ENCODE measurements around the gene SHISA8.

The SHISA8 gene

DNA sequence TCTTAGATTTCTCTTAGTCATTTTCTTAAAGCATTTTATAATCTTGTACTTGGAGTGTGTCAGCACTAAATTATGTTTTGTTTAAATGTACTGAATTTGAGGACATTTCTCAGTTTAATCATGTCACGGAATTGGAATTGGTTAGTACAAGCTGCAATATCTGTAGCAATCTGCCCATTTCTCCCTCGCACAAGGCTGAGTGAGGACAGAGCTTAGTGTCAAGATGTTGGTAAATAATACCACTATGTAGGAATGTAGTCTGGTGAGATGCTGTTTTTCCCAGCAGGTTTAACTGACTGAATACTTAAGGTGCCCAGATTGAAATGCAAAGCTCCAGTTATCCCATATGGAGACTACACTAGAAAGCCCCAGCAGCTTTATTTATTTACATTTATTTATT, 51.4 kb downstream of the SHISA8 start:
- TF ChIP-seq SIN3A (IDR thresholded peaks at IDR 0.05; ENCODE audit: borderline replicate concordance, insufficient read depth, low read length) (no peak), FOXP2 (optimal IDR thresholded peaks at IDR 0.05; ENCODE audit: borderline replicate concordance, extremely low read depth, extremely low read length, insufficient read depth) (no peak), POLR2AphosphoS5 (IDR thresholded peaks at IDR 0.05; ENCODE audit: low read depth, low read length) (no peak)
- TF ChIP-seq, protein P1, sequence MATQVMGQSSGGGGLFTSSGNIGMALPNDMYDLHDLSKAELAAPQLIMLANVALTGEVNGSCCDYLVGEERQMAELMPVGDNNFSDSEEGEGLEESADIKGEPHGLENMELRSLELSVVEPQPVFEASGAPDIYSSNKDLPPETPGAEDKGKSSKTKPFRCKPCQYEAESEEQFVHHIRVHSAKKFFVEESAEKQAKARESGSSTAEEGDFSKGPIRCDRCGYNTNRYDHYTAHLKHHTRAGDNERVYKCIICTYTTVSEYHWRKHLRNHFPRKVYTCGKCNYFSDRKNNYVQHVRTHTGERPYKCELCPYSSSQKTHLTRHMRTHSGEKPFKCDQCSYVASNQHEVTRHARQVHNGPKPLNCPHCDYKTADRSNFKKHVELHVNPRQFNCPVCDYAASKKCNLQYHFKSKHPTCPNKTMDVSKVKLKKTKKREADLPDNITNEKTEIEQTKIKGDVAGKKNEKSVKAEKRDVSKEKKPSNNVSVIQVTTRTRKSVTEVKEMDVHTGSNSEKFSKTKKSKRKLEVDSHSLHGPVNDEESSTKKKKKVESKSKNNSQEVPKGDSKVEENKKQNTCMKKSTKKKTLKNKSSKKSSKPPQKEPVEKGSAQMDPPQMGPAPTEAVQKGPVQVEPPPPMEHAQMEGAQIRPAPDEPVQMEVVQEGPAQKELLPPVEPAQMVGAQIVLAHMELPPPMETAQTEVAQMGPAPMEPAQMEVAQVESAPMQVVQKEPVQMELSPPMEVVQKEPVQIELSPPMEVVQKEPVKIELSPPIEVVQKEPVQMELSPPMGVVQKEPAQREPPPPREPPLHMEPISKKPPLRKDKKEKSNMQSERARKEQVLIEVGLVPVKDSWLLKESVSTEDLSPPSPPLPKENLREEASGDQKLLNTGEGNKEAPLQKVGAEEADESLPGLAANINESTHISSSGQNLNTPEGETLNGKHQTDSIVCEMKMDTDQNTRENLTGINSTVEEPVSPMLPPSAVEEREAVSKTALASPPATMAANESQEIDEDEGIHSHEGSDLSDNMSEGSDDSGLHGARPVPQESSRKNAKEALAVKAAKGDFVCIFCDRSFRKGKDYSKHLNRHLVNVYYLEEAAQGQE (IDR thresholded peaks at IDR 0.05; ENCODE audit: insufficient read depth in 1 of 2, low read depth in 2 of 2, low read length in 2 of 2), result no peak

DNA sequence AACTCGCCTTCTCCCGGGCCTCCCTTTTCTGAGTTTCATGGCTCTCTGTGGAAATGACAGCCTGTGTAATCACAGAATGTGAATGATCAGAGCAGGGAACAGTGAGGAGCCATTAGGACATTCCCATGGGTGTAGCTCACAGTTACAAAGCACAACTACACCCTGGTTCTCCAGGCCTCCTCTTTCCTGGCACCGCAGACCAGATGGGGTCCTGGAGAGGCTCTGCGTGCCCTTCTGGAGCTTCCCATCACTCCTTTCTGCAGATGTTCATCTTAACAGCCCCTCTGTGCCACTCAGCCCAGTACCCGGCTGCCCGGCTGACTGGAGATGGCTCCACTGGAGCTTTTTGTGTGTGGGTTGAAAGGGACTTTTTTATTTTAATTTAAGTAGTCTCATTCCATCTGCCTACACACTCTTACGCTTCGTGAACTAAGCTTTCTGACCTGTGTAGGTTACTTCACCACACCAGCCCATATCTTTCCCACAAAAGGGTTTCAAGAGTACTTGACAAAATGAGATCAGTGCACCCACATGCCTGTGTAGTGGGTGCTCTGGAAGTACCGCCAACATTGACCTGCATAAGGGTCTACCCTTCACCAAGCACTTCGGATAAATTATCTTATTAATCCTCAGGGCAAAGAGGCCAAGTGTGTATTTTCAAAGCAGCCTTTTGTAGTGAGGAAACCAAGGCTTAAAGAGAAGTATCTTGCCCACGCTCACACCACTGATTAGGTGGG, 52.2 kb downstream of the SHISA8 start:
- no peak for TF ChIP-seq SIN3A (IDR thresholded peaks at IDR 0.05; ENCODE audit: borderline replicate concordance, insufficient read depth, low read length)
- no peak for TF ChIP-seq TAF1 (IDR thresholded peaks at IDR 0.05; ENCODE audit: borderline replicate concordance, insufficient read depth, low read length)

DNA sequence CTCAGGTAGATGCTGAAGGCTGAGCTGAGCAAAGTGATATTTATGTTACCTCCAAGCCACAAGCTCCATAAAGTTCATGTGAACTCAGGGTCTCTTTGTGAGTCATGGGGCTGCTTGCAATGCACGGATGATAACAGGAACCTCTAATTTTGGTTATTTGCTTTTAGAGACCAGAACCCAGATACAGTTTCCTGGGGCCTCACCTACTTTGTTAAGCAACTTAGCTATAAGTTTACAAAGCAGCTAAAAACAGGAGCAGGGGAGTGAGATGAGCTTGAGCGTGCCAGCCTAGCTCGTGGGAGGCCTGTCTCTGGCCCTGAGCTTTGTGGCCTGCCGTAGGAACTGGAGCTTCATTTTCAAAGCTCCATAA, 52.7 kb downstream of the SHISA8 start:
- TF ChIP-seq POLR2AphosphoS5 (IDR thresholded peaks at IDR 0.05; ENCODE audit: low read depth, low read length) (no peak), SIN3A (IDR thresholded peaks at IDR 0.05; ENCODE audit: borderline replicate concordance, insufficient read depth, low read length) (no peak), TAF1 (IDR thresholded peaks at IDR 0.05; ENCODE audit: borderline replicate concordance, insufficient read depth, low read length) (no peak), FOXP2 (optimal IDR thresholded peaks at IDR 0.05; ENCODE audit: borderline replicate concordance, extremely low read depth, extremely low read length, insufficient read depth) (no peak)
- TF ChIP-seq, protein P1 (IDR thresholded peaks at IDR 0.05; ENCODE audit: insufficient read depth in 1 of 2, low read depth in 2 of 2, low read length in 2 of 2), result no peak

Measured in PFSK-1 (cell line).